Liver (tissue), 3 donors: Measurements from ENCODE around the gene CEND1.

Experiments used
- EGR1 ChIP-seq, 2 donors: IDR thresholded peaks; 2 replicates each; pipeline ENCODE4 v1.6.1; 2016 to 2018; ENCODE audit warnings: antibody characterized with exemption in 2 of 2, low read depth in 2 of 2
- FOXA1 ChIP-seq: IDR thresholded peaks from 2 replicates; pipeline ENCODE4 v1.6.1; 2016; ENCODE audit warnings: antibody characterized with exemption
- JUND ChIP-seq, 2 donors: IDR thresholded peaks; 2 replicates each; pipeline ENCODE4 v1.6.1; 2016; ENCODE audit warnings: antibody characterized with exemption in 2 of 2
- NR2F2 ChIP-seq: IDR thresholded peaks from 2 replicates; pipeline ENCODE4 v1.6.1; 2016; ENCODE audit warnings: antibody characterized with exemption
- RAD21 ChIP-seq, 2 donors: IDR thresholded peaks; 2 replicates each; pipeline ENCODE4 v1.6.1; 2016; ENCODE audit warnings: antibody characterized with exemption in 2 of 2, mild to moderate bottlenecking in 2 of 2
- REST ChIP-seq: IDR thresholded peaks from 2 replicates; pipeline ENCODE4 v1.6.1; 2016; ENCODE audit warnings: antibody characterized with exemption, mild to moderate bottlenecking
- RXRA ChIP-seq, 2 donors: IDR thresholded peaks; 2 replicates each; pipeline ENCODE4 v1.6.1; 2017 to 2018; ENCODE audit warnings: antibody characterized with exemption in 2 of 2, mild to moderate bottlenecking in 1 of 2
- SP1 ChIP-seq: IDR thresholded peaks from 2 replicates; pipeline ENCODE4 v1.6.1; 2018; ENCODE audit warnings: antibody characterized with exemption, mild to moderate bottlenecking
- YY1 ChIP-seq: IDR thresholded peaks from 2 replicates; pipeline ENCODE4 v1.6.1; 2016; ENCODE audit warnings: antibody characterized with exemption, mild to moderate bottlenecking
- TF ChIP-seq, protein P1 (sequence below): fragments of 150-350 bp; IDR thresholded peaks from 2 replicates; pipeline ENCODE4 v1.5.1; 2017; ENCODE audit warnings: improper control_type of control experiment, low read depth, low read length; ENCODE audit not compliant: missing input control
- TF ChIP-seq, protein P2 (sequence below): IDR thresholded peaks from 2 replicates; pipeline ENCODE4 v1.6.1; 2016; ENCODE audit warnings: antibody characterized with exemption
- donor health status: healthy.
- donor health status: healthy.

DNA sequence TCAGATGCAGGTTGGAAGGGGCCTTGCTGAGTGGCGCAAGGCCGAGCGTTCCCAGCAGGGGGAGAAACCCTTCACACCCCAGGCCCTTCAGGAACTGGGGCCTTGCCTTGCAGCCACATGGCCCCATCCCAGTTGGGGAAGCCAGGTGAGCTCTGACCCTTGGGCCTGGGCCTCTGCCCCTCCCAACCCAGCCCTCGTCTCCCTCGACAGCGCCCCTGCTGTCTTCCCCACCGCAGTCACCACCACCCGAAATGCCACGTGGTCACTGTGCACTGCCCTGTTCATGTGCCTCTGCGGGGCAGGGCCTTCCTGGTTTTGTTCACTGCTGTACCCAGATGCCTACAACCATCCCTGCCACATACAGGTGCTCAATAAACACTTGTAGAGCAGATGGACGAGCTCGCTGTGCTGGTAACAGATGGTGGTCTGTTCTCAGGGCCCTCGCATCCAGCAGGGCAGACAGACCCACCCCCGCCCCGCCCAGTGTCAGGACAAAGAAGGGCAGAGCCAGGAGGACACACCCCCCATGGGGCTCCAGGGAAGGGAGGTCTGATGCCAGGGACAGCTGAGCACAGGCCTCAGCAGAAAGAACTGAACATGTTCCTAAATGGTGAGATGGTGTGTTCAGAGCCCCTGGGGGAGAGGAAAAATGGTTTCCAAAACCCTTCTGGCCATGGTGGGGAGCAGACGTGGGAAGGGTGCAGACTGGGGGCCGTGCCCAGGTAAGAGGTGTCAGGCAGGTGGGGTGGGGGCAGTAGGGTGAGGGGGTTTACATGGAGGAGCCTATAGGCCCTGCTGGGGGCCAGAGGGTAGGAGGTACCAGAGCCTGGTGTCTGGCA, 48.8 kb upstream of the CEND1 start:
- TF ChIP-seq, protein P1, sequence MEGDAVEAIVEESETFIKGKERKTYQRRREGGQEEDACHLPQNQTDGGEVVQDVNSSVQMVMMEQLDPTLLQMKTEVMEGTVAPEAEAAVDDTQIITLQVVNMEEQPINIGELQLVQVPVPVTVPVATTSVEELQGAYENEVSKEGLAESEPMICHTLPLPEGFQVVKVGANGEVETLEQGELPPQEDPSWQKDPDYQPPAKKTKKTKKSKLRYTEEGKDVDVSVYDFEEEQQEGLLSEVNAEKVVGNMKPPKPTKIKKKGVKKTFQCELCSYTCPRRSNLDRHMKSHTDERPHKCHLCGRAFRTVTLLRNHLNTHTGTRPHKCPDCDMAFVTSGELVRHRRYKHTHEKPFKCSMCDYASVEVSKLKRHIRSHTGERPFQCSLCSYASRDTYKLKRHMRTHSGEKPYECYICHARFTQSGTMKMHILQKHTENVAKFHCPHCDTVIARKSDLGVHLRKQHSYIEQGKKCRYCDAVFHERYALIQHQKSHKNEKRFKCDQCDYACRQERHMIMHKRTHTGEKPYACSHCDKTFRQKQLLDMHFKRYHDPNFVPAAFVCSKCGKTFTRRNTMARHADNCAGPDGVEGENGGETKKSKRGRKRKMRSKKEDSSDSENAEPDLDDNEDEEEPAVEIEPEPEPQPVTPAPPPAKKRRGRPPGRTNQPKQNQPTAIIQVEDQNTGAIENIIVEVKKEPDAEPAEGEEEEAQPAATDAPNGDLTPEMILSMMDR = no peak
- TF ChIP-seq, protein P2, sequence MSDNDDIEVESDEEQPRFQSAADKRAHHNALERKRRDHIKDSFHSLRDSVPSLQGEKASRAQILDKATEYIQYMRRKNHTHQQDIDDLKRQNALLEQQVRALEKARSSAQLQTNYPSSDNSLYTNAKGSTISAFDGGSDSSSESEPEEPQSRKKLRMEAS = no peak
- no peak for TF ChIP-seq RXRA (IDR thresholded peaks at IDR 0.05)
- TF ChIP-seq JUND (IDR thresholded peaks at IDR 0.05) = no peak
- no peak for TF ChIP-seq FOXA1
- no peak for TF ChIP-seq YY1
- TF ChIP-seq SP1 = no peak
- TF ChIP-seq NR2F2 = no peak
- TF ChIP-seq REST = no peak
- TF ChIP-seq EGR1 (IDR thresholded peaks at IDR 0.05; ENCODE audit: low read depth in 2 of 2) = no peak
- no peak for TF ChIP-seq RAD21 (IDR thresholded peaks at IDR 0.05)
